ENCODE results near the gene MYO1F. TPM values are rescaled to one million over a fixed set of nuclear protein-coding genes. Genes with fewer than 3 reads are reported as not detected.

MYO1F gene
- total RNA-seq, 4 donors from 2014 or later: 5.1 to 21.5 (median 6.0) TPM

- TF ChIP-seq, protein P1, sequence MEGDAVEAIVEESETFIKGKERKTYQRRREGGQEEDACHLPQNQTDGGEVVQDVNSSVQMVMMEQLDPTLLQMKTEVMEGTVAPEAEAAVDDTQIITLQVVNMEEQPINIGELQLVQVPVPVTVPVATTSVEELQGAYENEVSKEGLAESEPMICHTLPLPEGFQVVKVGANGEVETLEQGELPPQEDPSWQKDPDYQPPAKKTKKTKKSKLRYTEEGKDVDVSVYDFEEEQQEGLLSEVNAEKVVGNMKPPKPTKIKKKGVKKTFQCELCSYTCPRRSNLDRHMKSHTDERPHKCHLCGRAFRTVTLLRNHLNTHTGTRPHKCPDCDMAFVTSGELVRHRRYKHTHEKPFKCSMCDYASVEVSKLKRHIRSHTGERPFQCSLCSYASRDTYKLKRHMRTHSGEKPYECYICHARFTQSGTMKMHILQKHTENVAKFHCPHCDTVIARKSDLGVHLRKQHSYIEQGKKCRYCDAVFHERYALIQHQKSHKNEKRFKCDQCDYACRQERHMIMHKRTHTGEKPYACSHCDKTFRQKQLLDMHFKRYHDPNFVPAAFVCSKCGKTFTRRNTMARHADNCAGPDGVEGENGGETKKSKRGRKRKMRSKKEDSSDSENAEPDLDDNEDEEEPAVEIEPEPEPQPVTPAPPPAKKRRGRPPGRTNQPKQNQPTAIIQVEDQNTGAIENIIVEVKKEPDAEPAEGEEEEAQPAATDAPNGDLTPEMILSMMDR (IDR thresholded peaks at IDR 0.05): peak in 1 of 6 experiments; percentile 9
- TF ChIP-seq POLR2A (IDR thresholded peaks at IDR 0.05): no peak
- intact Hi-C loops (cut with DNase I): no loop called here
- Histone ChIP-seq H3K36me3 (peaks cover 0 to 3% of the 10 kb centered on the region in 2 donors), H3K9me3 (no peaks in the 10 kb centered on the region), H3K4me1 (peaks cover 9 to 13% of the 10 kb centered on the region in 2 donors), H3K27ac (peak overlapping the region; percentile 39 to 68 (median 65)), H3K4me3 (replicated peaks in 1 of 3) (peak overlapping the region in 2 of 3 donors; percentile 37 to 45), H3K27me3 (no peaks in the 10 kb centered on the region)
- peak; percentile 24 to 33 for DNase-seq
- 5 to 9% methylated on average over 26 to 31 of the region's 47 CpGs for WGBS, 2 donors
Observed at GRCh38 chr19:8609279-8610040, 32.2 kb upstream of the MYO1F start.

GRCh38 chr19:8608941-8609278 is 31.7 kb upstream of the MYO1F start:
- Histone ChIP-seq H3K4me1 (peaks cover 9 to 13% of the 10 kb centered on the region in 2 donors), H3K36me3 (peaks cover 0 to 3% of the 10 kb centered on the region in 2 donors), H3K4me3 (replicated peaks in 1 of 3) (peak overlapping the region in 1 of 3 donors; percentile 45), H3K9me3 (no peaks in the 10 kb centered on the region), H3K27ac (peak overlapping the region in 2 of 3 donors; percentile 65 to 68), H3K27me3 (no peaks in the 10 kb centered on the region)
- DNase-seq: no peak
- intact Hi-C loops (cut with DNase I): no loop called here
- TF ChIP-seq, protein P1 (IDR thresholded peaks at IDR 0.05): no peak
- TF ChIP-seq POLR2A (IDR thresholded peaks at IDR 0.05): no peak
- 70% methylated on average over 5 of the region's 5 CpGs for WGBS, 2 donors

DNA sequence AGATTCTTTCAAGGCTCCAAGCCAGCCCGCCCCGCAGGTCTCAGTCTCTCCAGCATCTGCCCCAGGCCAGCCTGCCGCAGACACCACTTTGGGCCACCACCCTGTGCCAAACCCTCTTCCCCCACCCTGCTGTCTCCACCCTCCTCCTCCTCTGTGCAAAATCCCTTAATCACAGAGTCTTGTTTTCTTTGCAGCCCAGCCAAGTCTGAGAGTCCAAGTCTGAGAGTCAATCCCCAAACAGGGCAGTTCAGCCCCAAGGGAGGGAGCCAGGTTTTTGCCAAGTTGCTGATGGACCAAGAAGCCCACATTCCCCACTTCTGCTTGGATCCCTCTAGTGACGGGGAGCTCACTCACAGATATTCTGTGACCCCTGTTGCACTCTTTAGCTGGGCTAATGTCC is 30.1 kb upstream of the MYO1F start:
- Histone ChIP-seq H3K27me3 (no peaks in the 10 kb centered on the region), H3K4me1 (peaks cover 9 to 13% of the 10 kb centered on the region in 2 donors), H3K36me3 (peaks cover 0 to 3% of the 10 kb centered on the region in 2 donors), H3K4me3 (replicated peaks in 1 of 3) (no peak overlapping the region), H3K27ac (no peak overlapping the region), H3K9me3 (no peaks in the 10 kb centered on the region)
- WGBS, 2 donors: 60 to 68% methylated on average over 4 of the region's 4 CpGs
- DNase-seq: no peak
- intact Hi-C loops (cut with DNase I): no loop called here
- TF ChIP-seq, protein P1 (IDR thresholded peaks at IDR 0.05): no peak
- TF ChIP-seq POLR2A (IDR thresholded peaks at IDR 0.05): no peak

GRCh38 chr19:8605514-8605913 is 28.3 kb upstream of the MYO1F start:
- Histone ChIP-seq H3K4me1 (peaks cover 9 to 13% of the 10 kb centered on the region in 2 donors), H3K9me3 (no peaks in the 10 kb centered on the region), H3K36me3 (peaks cover 0 to 3% of the 10 kb centered on the region in 2 donors), H3K4me3 (replicated peaks in 1 of 3) (no peak overlapping the region), H3K27ac (no peak overlapping the region), H3K27me3 (no peaks in the 10 kb centered on the region)
- intact Hi-C loops (cut with DNase I): no loop called here
- TF ChIP-seq, protein P1 (IDR thresholded peaks at IDR 0.05): no peak
- no peak for TF ChIP-seq POLR2A (IDR thresholded peaks at IDR 0.05)
- no peak for DNase-seq
- WGBS, 2 donors: 99% methylated on average over 15 to 17 of the region's 17 CpGs

DNA sequence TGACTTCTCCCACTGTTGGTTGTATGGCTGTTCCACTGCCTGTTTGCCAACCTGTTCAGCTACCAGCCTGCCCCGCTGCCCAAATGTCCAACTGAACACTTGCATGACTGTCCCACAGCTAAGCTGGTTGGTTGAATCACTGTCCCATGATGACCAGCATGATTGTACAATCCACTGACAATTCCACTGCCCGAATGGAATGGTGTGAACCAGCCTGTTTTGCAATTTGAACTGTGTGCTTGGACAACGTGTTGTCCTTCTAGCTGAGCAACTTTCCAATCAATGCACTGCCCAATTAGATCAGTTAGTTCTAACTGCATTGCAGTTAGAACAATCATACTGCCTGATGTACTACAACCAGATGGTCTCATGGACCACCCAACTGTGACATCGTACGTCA is 24.6 kb upstream of the MYO1F start:
- H3K27ac ChIP-seq: no peak overlapping the region
- TF ChIP-seq, protein P1 (IDR thresholded peaks at IDR 0.05): no peak
- no peak for DNase-seq
- WGBS, 2 donors: 94 to 98% methylated on average over 5 of the region's 5 CpGs
- H3K9me3 ChIP-seq: no peaks in the 10 kb centered on the region
- H3K27me3 ChIP-seq: no peaks in the 10 kb centered on the region
- no peaks in the 10 kb centered on the region for H3K4me1 ChIP-seq
- intact Hi-C loops (cut with DNase I): no loop called here
- peaks cover 0 to 3% of the 10 kb centered on the region in 2 donors for H3K36me3 ChIP-seq
- no peak overlapping the region for H3K4me3 ChIP-seq (replicated peaks in 1 of 3)
